ENCODE results near the gene SEC23A. TPM values are rescaled to one million over a fixed set of nuclear protein-coding genes. Genes with fewer than 3 reads are reported as not detected.

SEC23A gene
- total and polyA plus RNA-seq, 2 of the 13 experiments (the other 11 are each of a cell fraction or from before 2014, with no cell fraction given) = 403 to 887 TPM

DNA sequence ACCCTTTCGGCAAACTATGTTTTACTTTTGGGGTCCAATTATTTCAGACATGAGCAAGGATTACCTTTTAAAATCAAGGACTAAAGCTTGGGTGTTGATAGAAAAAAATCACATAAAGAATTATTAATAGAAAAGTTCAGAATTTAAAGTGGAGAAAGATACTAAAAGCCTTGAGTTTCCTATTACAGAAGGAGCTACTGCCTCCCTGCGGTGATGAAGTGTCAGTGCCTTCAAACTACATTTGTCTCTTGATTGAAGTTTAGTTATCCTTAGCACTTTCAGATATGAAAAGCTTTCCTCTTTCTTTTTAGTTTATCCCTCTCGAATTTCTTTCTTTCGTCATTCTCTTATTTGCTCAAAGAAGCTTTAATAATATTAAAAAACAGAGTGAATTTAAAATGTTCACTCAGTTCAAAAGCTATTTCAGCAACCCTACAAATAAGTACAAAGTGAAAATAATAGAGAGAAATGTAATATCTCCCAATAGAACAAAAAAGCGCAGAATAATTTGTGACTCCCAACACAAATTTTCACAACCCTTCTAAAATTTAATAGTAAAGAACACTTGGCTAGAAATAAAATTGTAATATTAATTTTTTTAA lies 87.6 kb downstream of the SEC23A start (continued):
- TF ChIP-seq, protein P1, sequence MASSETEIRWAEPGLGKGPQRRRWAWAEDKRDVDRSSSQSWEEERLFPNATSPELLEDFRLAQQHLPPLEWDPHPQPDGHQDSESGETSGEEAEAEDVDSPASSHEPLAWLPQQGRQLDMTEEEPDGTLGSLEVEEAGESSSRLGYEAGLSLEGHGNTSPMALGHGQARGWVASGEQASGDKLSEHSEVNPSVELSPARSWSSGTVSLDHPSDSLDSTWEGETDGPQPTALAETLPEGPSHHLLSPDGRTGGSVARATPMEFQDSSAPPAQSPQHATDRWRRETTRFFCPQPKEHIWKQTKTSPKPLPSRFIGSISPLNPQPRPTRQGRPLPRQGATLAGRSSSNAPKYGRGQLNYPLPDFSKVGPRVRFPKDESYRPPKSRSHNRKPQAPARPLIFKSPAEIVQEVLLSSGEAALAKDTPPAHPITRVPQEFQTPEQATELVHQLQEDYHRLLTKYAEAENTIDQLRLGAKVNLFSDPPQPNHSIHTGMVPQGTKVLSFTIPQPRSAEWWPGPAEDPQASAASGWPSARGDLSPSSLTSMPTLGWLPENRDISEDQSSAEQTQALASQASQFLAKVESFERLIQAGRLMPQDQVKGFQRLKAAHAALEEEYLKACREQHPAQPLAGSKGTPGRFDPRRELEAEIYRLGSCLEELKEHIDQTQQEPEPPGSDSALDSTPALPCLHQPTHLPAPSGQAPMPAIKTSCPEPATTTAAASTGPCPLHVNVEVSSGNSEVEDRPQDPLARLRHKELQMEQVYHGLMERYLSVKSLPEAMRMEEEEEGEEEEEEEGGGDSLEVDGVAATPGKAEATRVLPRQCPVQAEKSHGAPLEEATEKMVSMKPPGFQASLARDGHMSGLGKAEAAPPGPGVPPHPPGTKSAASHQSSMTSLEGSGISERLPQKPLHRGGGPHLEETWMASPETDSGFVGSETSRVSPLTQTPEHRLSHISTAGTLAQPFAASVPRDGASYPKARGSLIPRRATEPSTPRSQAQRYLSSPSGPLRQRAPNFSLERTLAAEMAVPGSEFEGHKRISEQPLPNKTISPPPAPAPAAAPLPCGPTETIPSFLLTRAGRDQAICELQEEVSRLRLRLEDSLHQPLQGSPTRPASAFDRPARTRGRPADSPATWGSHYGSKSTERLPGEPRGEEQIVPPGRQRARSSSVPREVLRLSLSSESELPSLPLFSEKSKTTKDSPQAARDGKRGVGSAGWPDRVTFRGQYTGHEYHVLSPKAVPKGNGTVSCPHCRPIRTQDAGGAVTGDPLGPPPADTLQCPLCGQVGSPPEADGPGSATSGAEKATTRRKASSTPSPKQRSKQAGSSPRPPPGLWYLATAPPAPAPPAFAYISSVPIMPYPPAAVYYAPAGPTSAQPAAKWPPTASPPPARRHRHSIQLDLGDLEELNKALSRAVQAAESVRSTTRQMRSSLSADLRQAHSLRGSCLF (CRISPR knock-in tag; IDR thresholded peaks at IDR 0.05; ENCODE audit: borderline replicate concordance) = 0 out of 2 replicates have a peak, but pooled peaks have one; percentile 69
- no peak for TF ChIP-seq ZNF672 (CRISPR knock-in tag; IDR thresholded peaks at IDR 0.05)
- TF ChIP-seq NCOA5 (CRISPR knock-in tag; IDR thresholded peaks at IDR 0.05) = no peak
- no peak for TF ChIP-seq NR3C1 (CRISPR knock-in tag; IDR thresholded peaks at IDR 0.05)
- no peak for TF ChIP-seq MIER2 (CRISPR knock-in tag; IDR thresholded peaks at IDR 0.05)
- no peak for TF ChIP-seq GTF3A (CRISPR knock-in tag; conservative IDR thresholded peaks at IDR 0.05)
- TF ChIP-seq, protein P2, sequence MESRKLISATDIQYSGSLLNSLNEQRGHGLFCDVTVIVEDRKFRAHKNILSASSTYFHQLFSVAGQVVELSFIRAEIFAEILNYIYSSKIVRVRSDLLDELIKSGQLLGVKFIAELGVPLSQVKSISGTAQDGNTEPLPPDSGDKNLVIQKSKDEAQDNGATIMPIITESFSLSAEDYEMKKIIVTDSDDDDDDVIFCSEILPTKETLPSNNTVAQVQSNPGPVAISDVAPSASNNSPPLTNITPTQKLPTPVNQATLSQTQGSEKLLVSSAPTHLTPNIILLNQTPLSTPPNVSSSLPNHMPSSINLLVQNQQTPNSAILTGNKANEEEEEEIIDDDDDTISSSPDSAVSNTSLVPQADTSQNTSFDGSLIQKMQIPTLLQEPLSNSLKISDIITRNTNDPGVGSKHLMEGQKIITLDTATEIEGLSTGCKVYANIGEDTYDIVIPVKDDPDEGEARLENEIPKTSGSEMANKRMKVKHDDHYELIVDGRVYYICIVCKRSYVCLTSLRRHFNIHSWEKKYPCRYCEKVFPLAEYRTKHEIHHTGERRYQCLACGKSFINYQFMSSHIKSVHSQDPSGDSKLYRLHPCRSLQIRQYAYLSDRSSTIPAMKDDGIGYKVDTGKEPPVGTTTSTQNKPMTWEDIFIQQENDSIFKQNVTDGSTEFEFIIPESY (CRISPR knock-in tag; IDR thresholded peaks at IDR 0.05) = no peak
- TF ChIP-seq, protein P3, sequence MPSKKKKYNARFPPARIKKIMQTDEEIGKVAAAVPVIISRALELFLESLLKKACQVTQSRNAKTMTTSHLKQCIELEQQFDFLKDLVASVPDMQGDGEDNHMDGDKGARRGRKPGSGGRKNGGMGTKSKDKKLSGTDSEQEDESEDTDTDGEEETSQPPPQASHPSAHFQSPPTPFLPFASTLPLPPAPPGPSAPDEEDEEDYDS (CRISPR knock-in tag; IDR thresholded peaks at IDR 0.05) = 0 out of 2 replicates have a peak, but pooled peaks have one; percentile 29
- TF ChIP-seq ZNF138 (CRISPR knock-in tag; IDR thresholded peaks at IDR 0.05; ENCODE audit: low read depth) = no peak
- no peak for TF ChIP-seq SP4 (CRISPR knock-in tag; IDR thresholded peaks at IDR 0.05)
- TF ChIP-seq SMC3 (IDR thresholded peaks at IDR 0.05; ENCODE audit: low read length) = peak; percentile 88
- TF ChIP-seq, protein P4, sequence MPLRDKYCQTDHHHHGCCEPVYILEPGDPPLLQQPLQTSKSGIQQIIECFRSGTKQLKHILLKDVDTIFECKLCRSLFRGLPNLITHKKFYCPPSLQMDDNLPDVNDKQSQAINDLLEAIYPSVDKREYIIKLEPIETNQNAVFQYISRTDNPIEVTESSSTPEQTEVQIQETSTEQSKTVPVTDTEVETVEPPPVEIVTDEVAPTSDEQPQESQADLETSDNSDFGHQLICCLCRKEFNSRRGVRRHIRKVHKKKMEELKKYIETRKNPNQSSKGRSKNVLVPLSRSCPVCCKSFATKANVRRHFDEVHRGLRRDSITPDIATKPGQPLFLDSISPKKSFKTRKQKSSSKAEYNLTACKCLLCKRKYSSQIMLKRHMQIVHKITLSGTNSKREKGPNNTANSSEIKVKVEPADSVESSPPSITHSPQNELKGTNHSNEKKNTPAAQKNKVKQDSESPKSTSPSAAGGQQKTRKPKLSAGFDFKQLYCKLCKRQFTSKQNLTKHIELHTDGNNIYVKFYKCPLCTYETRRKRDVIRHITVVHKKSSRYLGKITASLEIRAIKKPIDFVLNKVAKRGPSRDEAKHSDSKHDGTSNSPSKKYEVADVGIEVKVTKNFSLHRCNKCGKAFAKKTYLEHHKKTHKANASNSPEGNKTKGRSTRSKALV (CRISPR knock-in tag; IDR thresholded peaks at IDR 0.05) = 0 out of 2 replicates have a peak, but pooled peaks have one; percentile 9
- TF ChIP-seq, protein P5, sequence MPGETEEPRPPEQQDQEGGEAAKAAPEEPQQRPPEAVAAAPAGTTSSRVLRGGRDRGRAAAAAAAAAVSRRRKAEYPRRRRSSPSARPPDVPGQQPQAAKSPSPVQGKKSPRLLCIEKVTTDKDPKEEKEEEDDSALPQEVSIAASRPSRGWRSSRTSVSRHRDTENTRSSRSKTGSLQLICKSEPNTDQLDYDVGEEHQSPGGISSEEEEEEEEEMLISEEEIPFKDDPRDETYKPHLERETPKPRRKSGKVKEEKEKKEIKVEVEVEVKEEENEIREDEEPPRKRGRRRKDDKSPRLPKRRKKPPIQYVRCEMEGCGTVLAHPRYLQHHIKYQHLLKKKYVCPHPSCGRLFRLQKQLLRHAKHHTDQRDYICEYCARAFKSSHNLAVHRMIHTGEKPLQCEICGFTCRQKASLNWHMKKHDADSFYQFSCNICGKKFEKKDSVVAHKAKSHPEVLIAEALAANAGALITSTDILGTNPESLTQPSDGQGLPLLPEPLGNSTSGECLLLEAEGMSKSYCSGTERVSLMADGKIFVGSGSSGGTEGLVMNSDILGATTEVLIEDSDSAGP (CRISPR knock-in tag; IDR thresholded peaks at IDR 0.05; ENCODE audit: borderline replicate concordance) = no peak
- TF ChIP-seq CEBPB (IDR thresholded peaks at IDR 0.05; ENCODE audit: borderline replicate concordance, low read depth, low read length) = no peak
- no peak for TF ChIP-seq PHF5A (CRISPR knock-in tag; IDR thresholded peaks at IDR 0.05; ENCODE audit: low read depth, unreplicated experiment)
- no peak for TF ChIP-seq ZNF12 (CRISPR knock-in tag; IDR thresholded peaks at IDR 0.05)
- TF ChIP-seq MAFF (IDR thresholded peaks at IDR 0.05; ENCODE audit: low read depth, low read length) = no peak
- TF ChIP-seq BRD4 (CRISPR knock-in tag; IDR thresholded peaks at IDR 0.05) = no peak
- TF ChIP-seq MAZ (IDR thresholded peaks at IDR 0.05; ENCODE audit: borderline replicate concordance, low read depth, low read length) = no peak
- no peak for TF ChIP-seq MAZ (CRISPR knock-in tag; IDR thresholded peaks at IDR 0.05; ENCODE audit: low read depth)
